HCT116 (cell line): ENCODE measurements around the gene OCSTAMP.

ENCODE experiments used
- CTCF ChIP-seq, 3 experiments: fragments of 200-600 bp in 1 of 3; sonication (generic) in 1 of 3; IDR thresholded peaks in 2 of 3; conservative IDR thresholded peaks in 1 of 3; 2 replicates each; pipeline ENCODE4 v1.5.1; 2012 to 2017; ENCODE audit warnings: low read depth in 2 of 3, low read length in 2 of 3, antibody characterized with exemption in 1 of 3, borderline replicate concordance in 1 of 3, control low read depth in 1 of 3, mild to moderate bottlenecking in 1 of 3, mixed read lengths in 1 of 3, mixed run types in 1 of 3, moderate library complexity in 1 of 3; ENCODE audit not compliant: insufficient read depth in 1 of 3
- EGR1 ChIP-seq: IDR thresholded peaks from 2 replicates; pipeline ENCODE4 v1.6.1; 2012; ENCODE audit warnings: low read depth
- POLR2A ChIP-seq: IDR thresholded peaks from 2 replicates; pipeline ENCODE4 v1.7.0; 2011; ENCODE audit warnings: borderline replicate concordance; ENCODE audit not compliant: insufficient read depth, insufficient read length; ENCODE audit errors: extremely low read depth
- POLR2AphosphoS5 ChIP-seq: IDR thresholded peaks from 2 replicates; pipeline ENCODE4 v1.6.1; 2011; ENCODE audit warnings: mild to moderate bottlenecking, low read depth, low read length, moderate library complexity
- RAD21 ChIP-seq: IDR thresholded peaks from 2 replicates; pipeline ENCODE4 v1.6.1; 2012; ENCODE audit warnings: low read depth, mild to moderate bottlenecking
- REST ChIP-seq: IDR thresholded peaks from 2 replicates; pipeline ENCODE4 v1.6.1; 2012; ENCODE audit warnings: low read depth
- ZFX ChIP-seq: fragments of 450-650 bp; IDR thresholded peaks from 2 replicates; pipeline ENCODE4 v1.6.1; 2017

DNA sequence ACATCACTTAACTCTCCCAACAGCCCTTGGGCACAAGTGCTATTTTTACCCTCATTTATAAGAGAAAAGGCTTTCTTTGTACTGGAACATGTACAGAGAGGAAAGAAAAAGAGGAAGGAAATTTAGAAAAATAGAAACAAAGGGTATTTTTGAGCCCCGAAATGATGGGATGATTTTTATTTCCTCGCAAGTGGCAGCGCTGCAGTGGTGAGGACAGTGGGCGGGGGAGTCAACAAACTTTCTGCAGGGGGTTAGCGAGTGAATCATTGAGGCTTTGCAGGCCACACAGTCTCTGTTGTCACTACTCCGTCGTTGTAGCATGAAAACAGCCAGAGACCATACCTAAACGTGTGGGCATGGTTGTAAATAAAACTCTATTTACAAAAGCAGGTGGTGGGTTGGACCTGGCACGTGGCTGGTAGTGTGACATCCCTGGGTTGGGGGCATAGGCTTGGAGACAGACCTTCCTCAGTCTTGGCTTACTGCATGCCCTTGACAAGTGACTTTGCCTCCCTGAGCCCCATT lies 25.5 kb upstream of the OCSTAMP start:
- TF ChIP-seq ZFX = no peak
- no peak for TF ChIP-seq RAD21
- TF ChIP-seq CTCF (IDR thresholded peaks at IDR 0.05 in 2 of 3, conservative IDR thresholded peaks at IDR 0.05 in 1 of 3; ENCODE audit: borderline replicate concordance in 1 of 3, insufficient read depth in 1 of 3, low read depth in 2 of 3, low read length in 2 of 3) = no peak
- no peak for TF ChIP-seq EGR1
- TF ChIP-seq REST = no peak
- no peak for TF ChIP-seq POLR2A
- no peak for TF ChIP-seq POLR2AphosphoS5
